ENCODE results near the gene HDAC11.
"Not testable (repeated sequence)": the region's sequence is repeated elsewhere in the genome, so short reads cannot be mapped to it uniquely, and the experiment has no call there.

The HDAC11 gene

GRCh38 chr3:13473020-13473419 is 7.1 kb upstream of the HDAC11 start:
- DNase-seq (ENCODE audit: insufficient read length) (no peak), FAIRE-seq (no peak)
- no peak for TF ChIP-seq TAF1 (IDR thresholded peaks at IDR 0.05; ENCODE audit: borderline replicate concordance, low read depth, low read length)
- no peak for TF ChIP-seq POLR2A (IDR thresholded peaks at IDR 0.05; ENCODE audit: low read depth, low read length)
- no peak for TF ChIP-seq POLR2AphosphoS5 (IDR thresholded peaks at IDR 0.05; ENCODE audit: low read depth, low read length)

GRCh38 chr3:13474021-13474420 is 6.1 kb upstream of the HDAC11 start:
- TF ChIP-seq POLR2A (IDR thresholded peaks at IDR 0.05; ENCODE audit: low read depth, low read length): no peak
- no peak for TF ChIP-seq POLR2AphosphoS5 (IDR thresholded peaks at IDR 0.05; ENCODE audit: low read depth, low read length)
- no peak for TF ChIP-seq TAF1 (IDR thresholded peaks at IDR 0.05; ENCODE audit: borderline replicate concordance, low read depth, low read length)
- FAIRE-seq: no peak
- no peak for DNase-seq (ENCODE audit: insufficient read length)

DNA sequence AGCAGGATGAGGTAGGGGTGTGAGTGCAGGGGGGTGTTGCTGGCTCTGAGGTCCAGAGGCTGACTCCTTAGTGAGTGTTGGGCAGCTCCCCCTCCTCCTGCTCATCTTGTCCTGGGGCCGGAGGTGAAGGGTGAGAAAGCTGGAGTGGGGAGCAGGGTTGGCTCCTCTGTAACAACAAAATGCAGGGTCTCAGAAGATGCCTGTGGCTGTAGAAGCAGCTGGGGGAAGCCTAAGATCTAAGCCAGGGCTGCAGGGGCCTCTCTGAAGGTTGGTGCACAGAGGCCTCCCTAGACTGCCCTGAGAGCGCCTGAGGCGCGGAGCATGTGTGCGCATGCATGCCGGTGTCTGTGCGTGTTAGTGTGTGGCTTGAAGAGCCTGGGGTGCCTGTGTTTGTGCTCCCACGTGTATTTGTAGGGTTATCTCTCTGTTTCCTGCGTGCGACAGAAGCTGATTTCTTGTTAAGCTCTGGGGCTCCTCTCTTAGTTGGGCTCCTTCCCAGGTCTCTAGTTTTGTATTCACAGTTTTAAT is 5.3 kb upstream of the HDAC11 start:
- FAIRE-seq (no peak), DNase-seq (ENCODE audit: insufficient read length) (no peak)
- TF ChIP-seq POLR2A (IDR thresholded peaks at IDR 0.05; ENCODE audit: low read depth, low read length): no peak
- TF ChIP-seq TAF1 (IDR thresholded peaks at IDR 0.05; ENCODE audit: borderline replicate concordance, low read depth, low read length): no peak
- no peak for TF ChIP-seq POLR2AphosphoS5 (IDR thresholded peaks at IDR 0.05; ENCODE audit: low read depth, low read length)

- no peak for TF ChIP-seq POLR2A (IDR thresholded peaks at IDR 0.05; ENCODE audit: low read depth, low read length)
- TF ChIP-seq POLR2AphosphoS5 (IDR thresholded peaks at IDR 0.05; ENCODE audit: low read depth, low read length): no peak
- no peak for TF ChIP-seq TAF1 (IDR thresholded peaks at IDR 0.05; ENCODE audit: borderline replicate concordance, low read depth, low read length)
- no peak for DNase-seq (ENCODE audit: insufficient read length)
- FAIRE-seq: no peak
Measured at GRCh38 chr3:13475871-13476590, 4.1 kb upstream of the HDAC11 start.

- TF ChIP-seq POLR2A (IDR thresholded peaks at IDR 0.05; ENCODE audit: low read depth, low read length): no peak
- FAIRE-seq (no peak), DNase-seq (ENCODE audit: insufficient read length) (no peak)
Measured at GRCh38 chr3:13477943-13478342, 2.2 kb upstream of the HDAC11 start.

- FAIRE-seq: no peak
- DNase-seq (ENCODE audit: insufficient read length): peak; percentile 31
- TF ChIP-seq POLR2A (IDR thresholded peaks at IDR 0.05; ENCODE audit: low read depth, low read length) (no peak), POLR2AphosphoS5 (IDR thresholded peaks at IDR 0.05; ENCODE audit: low read depth, low read length) (no peak), TAF1 (IDR thresholded peaks at IDR 0.05; ENCODE audit: borderline replicate concordance, low read depth, low read length) (no peak)
Measured at GRCh38 chr3:13479332-13479581, 849 bp upstream of the HDAC11 start.

DNA sequence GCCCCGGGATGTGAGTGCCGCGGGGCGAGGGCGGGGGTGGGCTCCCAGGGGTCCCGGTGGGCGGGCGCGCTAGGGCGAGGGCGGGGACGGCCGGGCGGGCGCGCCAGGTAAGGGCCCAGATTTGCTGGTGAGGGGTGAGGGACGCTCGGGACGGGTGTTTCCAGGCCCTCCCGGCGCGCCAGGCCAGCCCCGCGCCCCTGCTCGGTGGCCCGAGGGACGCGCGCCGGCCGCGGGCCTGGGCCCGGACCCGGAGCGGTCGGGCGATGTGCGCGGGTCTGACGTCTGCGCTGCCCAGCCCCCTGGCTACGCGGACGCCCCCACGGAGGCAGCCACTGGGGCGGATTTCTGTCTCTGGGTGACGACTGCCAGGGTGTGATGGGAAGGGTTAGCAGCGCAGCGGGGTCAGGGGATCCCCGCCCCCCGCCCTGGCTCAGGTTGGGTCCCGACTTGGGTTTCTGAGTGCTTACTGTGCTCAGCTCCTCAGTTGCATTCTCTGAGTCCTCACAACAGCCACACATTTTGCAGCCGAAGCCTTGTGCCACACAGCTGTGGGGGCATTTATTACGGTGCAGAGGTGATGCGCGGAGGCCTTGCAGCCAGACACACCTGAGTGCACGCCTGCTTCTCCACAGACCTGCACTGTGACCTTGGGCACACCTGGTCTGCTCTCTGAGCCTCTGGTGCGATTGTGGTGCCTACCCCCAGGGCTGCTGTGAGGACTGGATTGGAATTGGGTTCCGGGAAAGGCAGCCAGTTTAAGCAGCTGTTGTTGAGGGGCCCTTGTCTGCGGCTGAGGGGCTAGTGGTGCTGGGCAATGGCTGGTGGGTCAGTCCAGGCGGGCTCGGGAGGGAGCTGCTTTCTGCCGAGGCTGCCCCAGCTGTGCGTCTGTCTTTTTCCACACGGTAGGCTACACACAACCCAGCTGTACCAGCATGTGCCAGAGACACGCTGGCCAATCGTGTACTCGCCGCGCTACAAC is 523 bp downstream of the HDAC11 start:
- DNase-seq (ENCODE audit: insufficient read length) (no peak), FAIRE-seq (no peak)
- TF ChIP-seq TAF1 (IDR thresholded peaks at IDR 0.05; ENCODE audit: borderline replicate concordance, low read depth, low read length) (no peak), POLR2A (IDR thresholded peaks at IDR 0.05; ENCODE audit: low read depth, low read length) (no peak), POLR2AphosphoS5 (IDR thresholded peaks at IDR 0.05; ENCODE audit: low read depth, low read length) (no peak)

GRCh38 chr3:13482106-13482690 is 2.1 kb downstream of the HDAC11 start:
- TF ChIP-seq TAF1 (IDR thresholded peaks at IDR 0.05; ENCODE audit: borderline replicate concordance, low read depth, low read length) (no peak), POLR2AphosphoS5 (IDR thresholded peaks at IDR 0.05; ENCODE audit: low read depth, low read length) (no peak), POLR2A (IDR thresholded peaks at IDR 0.05; ENCODE audit: low read depth, low read length) (no peak)
- FAIRE-seq (no peak), DNase-seq (ENCODE audit: insufficient read length) (no peak)

GRCh38 chr3:13483286-13483685 is 3.2 kb downstream of the HDAC11 start:
- FAIRE-seq (no peak), DNase-seq (ENCODE audit: insufficient read length) (no peak)
- TF ChIP-seq POLR2AphosphoS5 (IDR thresholded peaks at IDR 0.05; ENCODE audit: low read depth, low read length) (no peak), TAF1 (IDR thresholded peaks at IDR 0.05; ENCODE audit: borderline replicate concordance, low read depth, low read length) (no peak), POLR2A (IDR thresholded peaks at IDR 0.05; ENCODE audit: low read depth, low read length) (no peak)

DNA sequence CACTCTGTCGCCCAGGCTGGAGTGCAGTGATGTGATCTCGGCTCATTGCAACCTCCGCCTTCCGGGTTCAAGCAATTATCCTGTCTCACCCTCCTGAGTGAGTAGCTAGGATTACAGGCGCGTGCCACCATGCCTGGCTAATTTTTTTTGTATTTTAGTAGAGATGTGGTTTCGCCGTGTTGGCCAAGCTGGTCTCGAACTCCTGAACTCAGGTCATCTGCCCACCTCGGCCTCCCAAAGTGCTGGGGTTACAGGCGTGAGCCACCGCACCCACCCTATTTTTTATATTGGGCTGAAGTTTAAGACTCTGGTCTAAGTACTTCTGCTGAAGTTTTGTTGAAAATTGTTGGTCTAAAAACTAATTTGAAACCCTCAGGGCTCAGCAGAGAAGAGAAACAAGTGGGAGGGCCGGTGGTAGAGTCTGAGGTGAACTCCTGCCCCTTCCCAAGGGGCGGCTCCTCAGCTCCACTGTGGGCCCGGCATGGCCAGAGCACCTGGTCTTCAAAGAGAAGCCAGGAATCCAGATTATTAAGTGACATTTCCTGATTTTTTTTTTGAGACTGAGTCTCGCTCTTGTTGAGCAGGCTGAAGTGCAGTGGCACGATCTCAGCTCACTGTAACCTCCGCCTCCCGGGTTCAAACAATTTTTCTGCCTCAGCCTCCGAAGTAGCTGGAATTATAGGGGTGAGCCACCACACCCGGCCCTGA is 4.0 kb downstream of the HDAC11 start:
- FAIRE-seq (no peak), DNase-seq (ENCODE audit: insufficient read length) (no peak)
- no peak for TF ChIP-seq POLR2AphosphoS5 (IDR thresholded peaks at IDR 0.05; ENCODE audit: low read depth, low read length)

DNA sequence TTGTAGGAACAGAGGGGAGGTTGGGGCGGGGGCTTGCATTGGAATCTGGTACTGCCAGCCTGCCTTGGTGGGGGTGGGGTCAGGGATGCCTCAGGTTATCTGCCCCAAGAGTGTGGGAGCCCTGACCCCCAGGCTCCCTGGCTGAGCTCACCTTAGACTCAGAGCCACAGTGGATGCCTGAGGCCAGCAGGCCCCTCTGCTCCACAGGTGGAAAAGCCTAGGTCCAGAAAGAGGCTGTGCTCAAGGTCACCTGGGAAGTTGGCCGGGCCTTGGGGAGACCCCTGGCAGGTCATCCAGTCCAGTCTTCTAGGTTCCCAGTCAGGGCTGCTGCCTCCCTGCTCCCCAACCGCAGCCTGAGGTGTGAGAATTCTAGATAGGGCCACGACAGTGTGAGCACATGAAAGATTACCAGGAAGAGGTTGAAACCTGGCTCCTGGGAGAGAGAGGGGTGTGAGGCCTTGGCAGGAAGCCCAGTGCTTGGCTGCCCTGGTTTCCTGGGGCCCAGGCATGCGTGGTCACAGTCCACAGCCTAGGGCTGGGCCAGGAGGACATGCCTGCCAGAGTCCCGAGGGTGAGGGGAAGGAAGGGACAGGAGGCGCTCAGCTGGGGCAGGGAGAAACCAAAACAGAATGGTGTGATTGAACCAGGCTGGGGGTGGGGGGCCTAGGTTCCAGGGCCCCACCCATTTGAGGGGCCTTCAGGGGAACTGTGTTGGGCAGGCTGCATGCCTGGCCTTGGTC is 4.9 kb downstream of the HDAC11 start:
- no peak for FAIRE-seq
- no peak for TF ChIP-seq POLR2AphosphoS5 (IDR thresholded peaks at IDR 0.05; ENCODE audit: low read depth, low read length)
- no peak for DNase-seq (ENCODE audit: insufficient read length)

DNA sequence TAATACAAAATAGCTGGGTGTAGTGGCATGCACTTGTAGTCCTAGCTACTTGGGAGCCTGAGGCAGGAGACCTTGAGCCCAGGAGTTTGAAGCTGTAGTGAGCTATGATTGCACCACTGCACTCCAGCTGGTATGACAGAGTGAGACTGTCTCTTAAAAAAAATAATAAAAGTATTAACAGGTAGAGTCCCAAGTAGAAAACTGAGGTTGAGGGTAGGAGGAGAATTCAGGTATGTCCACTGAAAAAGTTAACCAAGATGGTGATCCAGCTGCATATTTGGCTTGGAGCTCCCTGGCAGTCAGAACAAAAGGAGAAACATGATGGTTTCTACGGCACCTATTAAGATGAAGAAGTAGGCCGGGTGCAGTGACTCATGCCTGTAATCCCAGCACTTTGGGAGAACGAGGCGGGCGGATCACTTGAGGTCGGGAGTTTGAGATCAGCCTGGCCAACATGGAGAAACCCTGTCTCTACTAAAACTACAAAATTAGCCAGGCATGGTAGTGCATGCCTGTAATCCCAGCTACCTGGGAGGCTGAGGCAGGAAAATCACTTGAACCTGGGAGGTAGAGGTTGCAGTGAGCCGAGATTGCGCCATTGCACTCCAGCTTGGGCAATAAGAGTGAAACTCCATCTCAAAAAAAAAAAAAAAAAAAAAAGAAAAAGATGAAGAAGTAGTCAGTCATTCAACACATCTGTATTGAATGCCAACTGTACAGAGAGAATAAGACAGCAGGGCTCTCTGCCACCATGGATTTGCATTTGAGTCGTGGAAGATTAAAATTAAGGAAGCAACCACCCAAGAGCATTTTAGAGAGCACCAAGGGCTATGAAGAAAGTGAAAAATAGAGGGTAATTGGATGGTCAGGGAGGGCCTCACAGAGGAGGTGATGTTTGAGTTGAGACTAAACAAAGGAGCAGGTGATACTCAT is 5.8 kb downstream of the HDAC11 start:
- DNase-seq (ENCODE audit: insufficient read length); FAIRE-seq: not testable (repeated sequence)

Data from GM12892 (cell line).